ENCODE measurements around the gene CDK7.

The CDK7 gene

DNA sequence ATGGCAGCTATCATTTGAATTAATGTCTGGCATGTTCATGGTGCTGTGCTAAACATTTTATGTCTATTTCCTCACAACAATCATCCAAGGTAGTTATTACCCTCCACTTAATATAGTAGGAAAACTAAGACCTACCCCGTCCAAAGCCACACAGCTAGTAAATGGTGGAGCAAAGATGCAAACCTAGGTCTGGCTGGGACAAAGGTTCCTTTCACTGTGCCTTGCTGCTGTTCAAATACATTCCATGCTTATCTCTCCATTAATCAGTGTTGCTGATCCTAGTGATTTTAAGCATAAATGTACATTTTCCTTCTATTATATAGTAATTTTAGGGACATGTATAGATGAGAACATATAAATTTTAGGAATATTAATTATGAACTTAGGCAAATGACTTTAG, 59.2 kb downstream of the CDK7 start:
- CTCF ChIA-PET, result interaction anchor here (1.2 kb wide), 1 partner anchor 14 kb away, joined by 3 read pairs; no protein-coding TSS in a partner anchor

DNA sequence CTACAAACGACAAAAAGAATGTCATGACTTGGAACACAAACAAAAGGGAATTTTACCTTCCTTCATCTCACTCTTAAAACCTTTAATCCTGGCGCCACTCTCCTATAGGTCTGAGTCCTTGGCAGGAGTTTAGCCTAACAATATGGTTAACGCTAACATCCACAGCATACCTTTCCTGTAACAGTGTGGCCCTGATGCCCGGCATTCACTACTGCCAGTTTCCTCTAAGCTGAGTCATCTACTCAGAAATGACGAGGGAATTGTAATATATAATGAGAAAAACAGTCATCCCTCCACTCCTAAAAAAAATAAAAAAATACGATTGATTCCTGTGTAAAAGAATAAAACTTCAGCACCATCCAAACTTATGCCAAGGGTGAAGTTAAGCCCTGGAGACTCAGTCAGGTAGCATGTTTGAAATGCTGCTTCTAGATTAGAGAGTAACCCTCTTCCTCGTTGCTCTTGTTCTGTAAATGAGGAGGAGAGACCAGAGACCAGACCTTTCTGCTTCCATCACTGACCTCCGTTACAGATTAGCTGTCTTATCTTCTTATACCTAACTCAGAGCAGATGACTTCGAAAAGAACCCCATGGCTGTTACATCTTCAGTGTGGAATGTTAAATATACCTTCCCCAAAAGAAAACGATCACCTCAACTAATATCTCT, 60.5 kb downstream of the CDK7 start:
- TF ChIP-seq CTCF (IDR thresholded peaks at IDR 0.05; ENCODE audit: control extremely low read depth, extremely low read depth, low read depth, missing control alignments), result no peak
- DNase-seq (ENCODE audit: extremely low spot score), result no peak
- ChIA-PET CTCF (no interaction called here), POLR2A (no interaction called here)

More for the DNA sequence above, 59.2 kb downstream of the CDK7 start:
- no peak for TF ChIP-seq CTCF (IDR thresholded peaks at IDR 0.05; ENCODE audit: control extremely low read depth, extremely low read depth, low read depth, missing control alignments)
- POLR2A ChIA-PET, result no interaction called here
- no peak for DNase-seq (ENCODE audit: extremely low spot score)

DNA sequence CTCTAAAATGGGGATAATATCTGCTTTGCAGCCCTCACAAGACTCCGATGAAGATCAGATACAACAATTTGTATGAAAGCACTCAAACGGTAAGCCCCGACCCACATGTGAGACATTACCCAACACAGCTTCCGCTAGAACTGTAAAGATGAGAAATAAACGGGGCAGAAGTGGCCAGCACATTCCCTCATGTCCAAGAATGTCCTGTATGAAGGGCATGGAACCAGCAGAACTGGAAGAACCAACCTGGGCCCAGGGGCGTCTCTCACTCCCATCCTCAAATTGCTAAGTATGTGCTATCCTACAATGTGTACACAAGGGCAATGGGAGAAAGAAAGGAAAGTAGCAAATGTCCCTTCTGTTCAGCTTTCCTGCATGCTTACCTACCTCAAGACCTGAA, 64.9 kb downstream of the CDK7 start:
- ChIA-PET CTCF (interaction anchor here (1.1 to 3.2 kb wide), 2 partner anchors 11 to 12 kb away, joined by 3 to 10 read pairs; no protein-coding TSS in a partner anchor), POLR2A (no interaction called here)
- TF ChIP-seq CTCF (IDR thresholded peaks at IDR 0.05; ENCODE audit: control extremely low read depth, extremely low read depth, low read depth, missing control alignments), result no peak
- no peak for DNase-seq (ENCODE audit: extremely low spot score)

- CTCF ChIA-PET, result interaction anchor here (1.1 kb wide), 1 partner anchor 13 kb away, joined by 3 read pairs; no protein-coding TSS in a partner anchor
- POLR2A ChIA-PET, result no interaction called here
- no peak for TF ChIP-seq CTCF (IDR thresholded peaks at IDR 0.05; ENCODE audit: control extremely low read depth, extremely low read depth, low read depth, missing control alignments)
These were observed 66.0 kb downstream of the CDK7 start for GRCh38 chr5:69300537-69301203.

GRCh38 chr5:69305512-69305911, 70.8 kb downstream of the CDK7 start:
- DNase-seq (ENCODE audit: extremely low spot score), result no peak
- TF ChIP-seq CTCF (IDR thresholded peaks at IDR 0.05; ENCODE audit: control extremely low read depth, extremely low read depth, low read depth, missing control alignments), result no peak
- POLR2A ChIA-PET, result no interaction called here
- CTCF ChIA-PET, result no interaction called here

More at GRCh38 chr5:69300537-69301203, 66.0 kb downstream of the CDK7 start:
- no peak for DNase-seq (ENCODE audit: extremely low spot score)

DNA sequence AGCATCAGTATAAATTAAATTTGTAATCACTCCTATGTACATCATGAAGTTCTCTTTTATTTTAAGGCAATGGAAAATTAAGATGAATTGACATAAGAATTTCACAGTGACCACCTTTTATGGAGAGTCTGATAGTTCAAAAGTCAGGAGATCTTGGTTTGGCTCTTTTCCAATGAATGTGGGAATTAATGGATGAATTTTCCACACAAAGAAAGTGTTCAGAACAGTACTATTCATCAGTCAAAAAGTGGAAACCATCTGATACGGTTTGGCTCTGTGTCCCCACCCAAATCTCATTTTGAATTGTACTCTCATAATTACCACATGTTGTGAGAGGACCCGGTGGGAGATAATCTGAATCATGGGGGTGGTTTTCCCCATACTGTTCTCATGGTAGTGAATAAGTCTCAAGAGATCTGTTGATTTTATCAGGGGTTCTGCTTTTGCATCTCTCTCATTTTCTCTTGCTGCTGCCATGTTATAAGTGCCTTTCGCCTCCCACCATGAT, 73.4 kb downstream of the CDK7 start:
- DNase-seq (ENCODE audit: extremely low spot score), result no peak
- no peak for TF ChIP-seq CTCF (IDR thresholded peaks at IDR 0.05; ENCODE audit: control extremely low read depth, extremely low read depth, low read depth, missing control alignments)
- CTCF ChIA-PET, result no interaction called here

More for the DNA sequence above, 73.4 kb downstream of the CDK7 start:
- POLR2A ChIA-PET, result no interaction called here
